Activated B cell treated with CpG ODN at 0.5 μM for 24 hours (primary cell): Measurements from ENCODE around the gene PDGFRB. TPM values are rescaled to one million over a fixed set of nuclear protein-coding genes. Genes with fewer than 3 reads are reported as not detected.

Source experiments
- ATAC-seq: fragments of 200-7000 bp; cut with Tn5 transposase; one replicate; pipeline ENCODE4 v1.10.0; 2021; ENCODE audit warnings: low read depth, mild to moderate bottlenecking, moderate library complexity
- CTCF ChIA-PET: fragments of 350-600 bp; sonication (Branson Sonifier 250); formaldehyde crosslinking; loops from one replicate; lab custom pipeline; 2021; ENCODE audit warnings: antibody characterized with exemption; lab: Charles Lee
- POLR2A ChIA-PET: fragments of 350-600 bp; sonication (Branson Sonifier 250); formaldehyde crosslinking; loops from one replicate; lab custom pipeline; 2021; ENCODE audit warnings: antibody characterized with exemption; lab: Charles Lee
- DNase-seq: peaks from one replicate; pipeline ENCODE4 v3.0.0; 2022
- H3K27ac Mint-ChIP-seq: one replicate; pipeline ENCODE4 v1.8.0; 2020; ENCODE audit warnings: mixed read lengths
- H3K27me3 Mint-ChIP-seq: one replicate; pipeline ENCODE4 v1.8.0; 2021; ENCODE audit warnings: mixed read lengths
- H3K36me3 Mint-ChIP-seq: one replicate; pipeline ENCODE4 v1.8.0; 2021; ENCODE audit warnings: low read depth, mixed read lengths
- H3K4me1 Mint-ChIP-seq: one replicate; pipeline ENCODE4 v1.8.0; 2021; ENCODE audit warnings: mixed read lengths
- H3K4me3 Mint-ChIP-seq: one replicate; pipeline ENCODE4 v1.8.0; 2020; ENCODE audit warnings: mild to moderate bottlenecking, mixed read lengths
- H3K9me3 Mint-ChIP-seq: one replicate; pipeline ENCODE4 v1.8.0; 2020; ENCODE audit warnings: mixed read lengths
- CTCF ChIP-seq: fragments of 200-600 bp; IDR thresholded peaks from one replicate; pipeline ENCODE4 v1.8.0; 2022; ENCODE audit warnings: antibody characterized with exemption, mild to moderate bottlenecking
- intact Hi-C: fragments of 100-400 bp; cut with micrococcal nuclease; formaldehyde crosslinking; loops from one replicate; pipeline ENCODE4 v1.15.1; 2024
- total RNA-seq: library from RNA; stranded (reverse); gene quantifications from 2 replicates; pipeline ENCODE4 v1.2.3, GENCODE V29; 2022

Gene PDGFRB
- total RNA-seq, 1 donor from 2014 or later = 1.8 TPM

- H3K27ac Mint-ChIP-seq = no peak overlapping the region
- no peak for TF ChIP-seq CTCF
- no peaks in the 10 kb centered on the region for H3K9me3 Mint-ChIP-seq
- no peaks in the 10 kb centered on the region for H3K27me3 Mint-ChIP-seq
- no peaks in the 10 kb centered on the region for H3K4me1 Mint-ChIP-seq
- DNase-seq (no peak), ATAC-seq (no peak)
- ChIA-PET CTCF (no interaction called here), POLR2A (no interaction called here)
- no peak overlapping the region for H3K4me3 Mint-ChIP-seq
- H3K36me3 Mint-ChIP-seq = no peaks in the 10 kb centered on the region
- intact Hi-C loops = no loop called here
Measured at GRCh38 chr5:150075233-150075632, 80.4 kb downstream of the PDGFRB start.

- no peaks in the 10 kb centered on the region for H3K9me3 Mint-ChIP-seq
- no peak for TF ChIP-seq CTCF
- DNase-seq (no peak), ATAC-seq (no peak)
- no peaks in the 10 kb centered on the region for H3K4me1 Mint-ChIP-seq
- H3K27ac Mint-ChIP-seq = no peak overlapping the region
- H3K36me3 Mint-ChIP-seq = no peaks in the 10 kb centered on the region
- intact Hi-C loops = no loop called here
- no peaks in the 10 kb centered on the region for H3K27me3 Mint-ChIP-seq
- CTCF ChIA-PET = no interaction called here
- POLR2A ChIA-PET = no interaction called here
- H3K4me3 Mint-ChIP-seq = no peak overlapping the region
Measured at GRCh38 chr5:150073677-150074076, 82.0 kb downstream of the PDGFRB start.

DNA sequence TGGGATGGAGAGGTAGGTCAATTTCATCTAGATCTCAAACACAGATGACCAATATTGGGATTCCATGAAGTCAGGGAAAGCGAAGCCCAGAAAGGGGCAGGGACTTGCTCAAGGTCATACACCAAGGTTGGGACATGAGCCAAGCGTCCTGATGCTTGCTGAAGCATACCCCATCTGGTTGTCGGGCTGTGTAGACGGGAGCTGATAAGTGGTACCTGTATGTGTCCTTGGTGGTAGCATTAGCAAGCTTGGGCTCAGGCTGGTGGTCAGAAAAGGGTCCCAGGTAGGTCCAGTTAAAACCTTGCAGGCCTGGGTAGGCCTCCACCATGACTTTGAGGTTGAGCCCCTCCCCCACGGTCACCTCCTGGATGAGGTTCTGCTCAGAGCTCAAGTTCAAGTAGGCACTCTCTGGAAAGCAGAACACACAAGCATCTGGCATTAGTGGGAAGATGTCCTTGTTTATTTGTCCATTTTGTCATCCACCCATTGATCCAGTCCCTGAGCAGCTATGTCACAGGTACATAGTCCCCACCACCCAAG is 82.5 kb downstream of the PDGFRB start:
- Mint-ChIP-seq H3K4me3 (no peak overlapping the region), H3K9me3 (no peaks in the 10 kb centered on the region), H3K27me3 (no peaks in the 10 kb centered on the region), H3K4me1 (no peaks in the 10 kb centered on the region), H3K27ac (no peak overlapping the region), H3K36me3 (no peaks in the 10 kb centered on the region)
- intact Hi-C loops = no loop called here
- ChIA-PET POLR2A (no interaction called here), CTCF (no interaction called here)
- no peak for DNase-seq
- no peak for ATAC-seq
- TF ChIP-seq CTCF = no peak

DNA sequence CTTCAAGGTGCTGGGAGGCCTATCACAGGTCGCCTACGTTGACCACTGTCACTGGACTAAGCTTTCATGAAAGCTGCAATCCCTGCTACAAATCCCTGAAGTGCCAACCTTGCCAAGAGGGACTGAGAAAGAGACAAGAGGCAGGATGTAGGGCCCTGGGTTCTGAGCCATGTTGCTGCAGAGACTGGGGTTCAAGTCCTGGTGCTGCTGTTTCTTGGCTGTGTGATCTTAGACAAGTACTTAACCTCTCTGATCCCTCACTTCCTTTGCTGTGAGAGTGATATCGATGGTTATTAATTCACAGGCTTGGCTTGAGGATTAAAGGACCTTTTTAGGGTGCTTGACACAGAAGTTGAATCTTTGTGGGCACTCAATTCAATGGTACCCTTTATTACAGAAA is 84.8 kb downstream of the PDGFRB start:
- ChIA-PET POLR2A (no interaction called here), CTCF (no interaction called here)
- Mint-ChIP-seq H3K36me3 (no peaks in the 10 kb centered on the region), H3K27me3 (peaks cover 3% of the 10 kb centered on the region), H3K27ac (no peak overlapping the region), H3K4me1 (peaks cover 16% of the 10 kb centered on the region), H3K4me3 (no peak overlapping the region), H3K9me3 (no peaks in the 10 kb centered on the region)
- no peak for ATAC-seq
- no peak for DNase-seq
- no peak for TF ChIP-seq CTCF
- intact Hi-C loops = no loop called here

DNA sequence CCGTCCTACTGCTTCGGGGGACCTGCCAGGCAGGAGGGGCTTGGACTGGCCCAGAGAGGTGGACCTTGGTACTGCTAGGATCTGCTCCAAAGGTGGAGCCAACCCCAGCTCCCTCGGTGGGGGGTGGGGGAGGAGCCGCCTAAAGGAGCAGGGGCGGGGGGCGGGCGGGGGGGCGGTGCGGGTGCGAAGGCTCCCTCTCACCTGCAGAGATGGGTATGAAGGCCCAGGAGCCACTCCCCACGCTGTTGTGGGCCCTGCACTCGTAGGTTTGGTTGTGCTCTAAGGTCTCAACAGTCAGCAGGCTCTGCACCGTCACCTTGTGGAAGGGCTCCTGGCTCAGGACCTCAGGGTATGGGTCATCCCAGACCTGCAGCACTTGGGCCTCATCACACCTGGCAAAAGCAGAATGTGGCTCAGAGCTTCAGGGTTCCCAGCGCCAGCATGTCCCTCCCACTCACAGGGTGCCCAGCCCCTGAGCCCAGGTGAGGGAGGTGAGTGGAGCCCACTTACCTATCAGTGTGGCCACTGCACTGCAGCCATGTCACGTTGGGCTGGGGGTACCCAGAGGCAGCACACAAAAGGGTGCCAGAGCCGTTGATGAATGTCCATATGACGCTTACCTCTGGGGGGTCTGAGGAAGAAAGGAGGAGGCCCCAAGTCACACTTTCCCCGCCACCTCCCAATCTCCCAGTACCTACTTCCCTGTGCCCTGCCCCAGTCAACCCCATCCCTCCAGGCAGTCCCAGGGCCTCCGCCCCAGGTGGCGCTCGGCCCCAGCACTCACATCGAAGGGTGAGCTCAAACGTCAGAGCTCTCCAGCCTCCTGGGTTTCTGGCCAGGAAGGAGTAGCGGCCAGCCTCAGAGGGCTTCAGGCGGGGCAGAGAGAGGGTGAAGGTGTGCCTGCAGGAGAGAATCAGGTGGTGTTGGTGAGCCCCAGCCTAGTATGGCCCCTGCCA is 85.7 kb downstream of the PDGFRB start:
- ATAC-seq = no peak
- intact Hi-C loops = no loop called here
- DNase-seq = no peak
- H3K4me1 Mint-ChIP-seq = peaks cover 17% of the 10 kb centered on the region
- ChIA-PET POLR2A (interaction anchor here (0.5 kb wide), 1 partner anchor 8 kb away, joined by 3 read pairs; no protein-coding TSS in a partner anchor), CTCF (no interaction called here)
- H3K27me3 Mint-ChIP-seq = peaks cover 3% of the 10 kb centered on the region
- H3K4me3 Mint-ChIP-seq = no peak overlapping the region
- no peak for TF ChIP-seq CTCF
- H3K9me3 Mint-ChIP-seq = no peaks in the 10 kb centered on the region
- H3K36me3 Mint-ChIP-seq = no peaks in the 10 kb centered on the region
- H3K27ac Mint-ChIP-seq = no peak overlapping the region
